Measurements from ENCODE around the gene CALN1.
"Not testable (repeated sequence)": the region's sequence is repeated elsewhere in the genome, so short reads cannot be mapped to it uniquely, and the experiment has no call there.

CALN1 gene

GRCh38 chr7:71777278-71777677 lies 634.9 kb downstream of the CALN1 start:
- no peak for DNase-seq

GRCh38 chr7:71776726-71777125 lies 635.4 kb downstream of the CALN1 start:
- no peak for DNase-seq

DNA sequence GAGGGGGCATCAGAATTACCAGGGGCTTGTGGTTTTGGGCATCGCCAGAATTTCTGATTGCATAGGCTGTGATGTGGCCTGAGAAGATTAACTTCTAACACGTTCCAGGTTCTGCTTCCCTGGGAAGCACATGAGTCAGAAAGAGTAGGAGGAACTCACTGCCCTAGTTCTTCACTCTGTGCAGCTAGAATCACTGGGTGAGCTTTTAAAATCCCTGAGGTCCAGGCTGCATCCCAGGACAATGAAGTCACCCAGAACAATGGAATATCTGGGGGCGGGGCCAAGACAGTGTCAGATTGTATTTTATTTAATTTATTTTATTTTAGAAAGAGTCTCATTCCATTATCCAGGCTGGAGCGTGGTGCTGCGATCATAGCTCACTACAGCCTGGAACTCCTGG lies 636.5 kb downstream of the CALN1 start:
- DNase-seq, result no peak

GRCh38 chr7:71772779-71773178 lies 639.4 kb downstream of the CALN1 start:
- no peak for DNase-seq

- DNase-seq, result no peak
Measured at GRCh38 chr7:71770269-71770907, 641.8 kb downstream of the CALN1 start.

- no peak for DNase-seq
Measured at GRCh38 chr7:71769326-71769725, 642.8 kb downstream of the CALN1 start.

DNA sequence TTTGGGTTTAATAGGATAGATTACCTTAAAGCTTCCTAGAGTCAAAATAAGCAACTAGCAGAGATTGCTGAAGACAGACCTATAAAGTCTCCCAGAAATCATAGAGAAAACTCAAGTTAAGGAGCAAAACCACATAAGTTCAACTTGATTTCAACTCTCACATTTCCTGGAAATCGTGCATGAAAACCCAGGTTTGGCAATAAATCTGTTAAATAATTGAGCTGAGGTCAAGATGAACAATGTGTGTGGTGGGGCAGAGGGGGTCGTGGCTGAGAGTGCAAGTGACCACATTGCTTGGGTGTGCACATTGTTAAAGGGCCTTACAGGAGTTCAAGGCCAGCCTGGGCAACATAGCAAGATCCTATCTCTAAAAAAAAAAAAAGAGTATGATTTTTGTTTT lies 643.7 kb downstream of the CALN1 start:
- no peak for DNase-seq

DNA sequence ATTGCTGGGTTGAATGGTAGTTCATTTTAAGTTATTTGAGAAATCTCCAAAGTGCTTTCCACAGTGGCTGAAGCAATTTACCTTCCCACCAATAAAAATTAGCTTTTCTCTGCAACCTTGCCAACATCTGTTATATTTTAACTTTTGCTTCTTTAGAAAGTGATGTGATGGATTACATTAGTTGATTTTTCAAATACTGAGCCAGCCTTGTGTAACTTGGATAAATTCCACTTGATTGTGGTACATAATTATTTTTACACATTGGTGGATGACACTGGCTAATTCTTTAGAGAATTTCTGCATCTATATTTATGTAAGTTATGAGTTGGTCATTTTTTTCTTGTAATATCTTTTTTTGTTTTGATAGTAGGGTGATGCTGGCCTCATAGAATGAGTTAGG lies 646.1 kb downstream of the CALN1 start:
- DNase-seq, result no peak

DNA sequence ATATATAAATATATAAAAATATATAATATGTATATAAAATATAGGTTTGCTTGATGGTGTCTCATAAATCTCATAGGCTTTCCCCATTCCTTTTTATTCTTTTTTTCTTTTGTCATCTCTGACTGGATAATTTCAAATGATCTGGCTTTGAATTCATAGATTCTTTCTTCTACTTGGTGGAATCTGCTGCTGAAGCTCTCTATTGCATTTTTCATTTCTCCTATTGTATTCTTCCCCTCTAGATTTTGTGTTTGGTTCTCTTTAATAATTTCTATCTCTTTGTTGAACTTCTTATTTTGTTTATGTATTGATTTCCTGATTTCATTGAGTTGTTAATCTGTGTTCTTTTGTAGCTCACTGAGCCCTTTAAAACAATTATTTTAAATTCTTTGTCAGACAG lies 650.8 kb downstream of the CALN1 start:
- no peak for DNase-seq

DNA sequence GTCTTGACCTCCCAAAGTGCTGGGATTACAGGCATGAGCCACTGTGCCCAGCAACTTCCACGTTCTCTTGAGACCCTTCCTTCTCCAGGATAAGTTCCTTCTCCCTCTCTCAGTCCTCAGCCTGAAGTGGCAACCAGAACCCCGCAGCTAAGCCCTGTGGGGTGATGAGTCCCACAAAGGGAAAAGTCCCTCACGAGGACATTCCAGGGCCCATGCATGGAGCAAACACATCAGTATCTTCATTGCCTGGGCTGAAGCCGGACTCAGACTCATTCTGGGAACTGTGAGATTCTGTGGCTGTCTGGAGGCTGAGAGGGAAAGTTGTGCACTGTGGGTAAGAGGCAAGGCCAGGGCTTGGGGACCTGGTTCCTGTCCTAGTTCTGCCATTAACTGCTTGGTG lies 657.3 kb downstream of the CALN1 start:
- no peak for DNase-seq

DNA sequence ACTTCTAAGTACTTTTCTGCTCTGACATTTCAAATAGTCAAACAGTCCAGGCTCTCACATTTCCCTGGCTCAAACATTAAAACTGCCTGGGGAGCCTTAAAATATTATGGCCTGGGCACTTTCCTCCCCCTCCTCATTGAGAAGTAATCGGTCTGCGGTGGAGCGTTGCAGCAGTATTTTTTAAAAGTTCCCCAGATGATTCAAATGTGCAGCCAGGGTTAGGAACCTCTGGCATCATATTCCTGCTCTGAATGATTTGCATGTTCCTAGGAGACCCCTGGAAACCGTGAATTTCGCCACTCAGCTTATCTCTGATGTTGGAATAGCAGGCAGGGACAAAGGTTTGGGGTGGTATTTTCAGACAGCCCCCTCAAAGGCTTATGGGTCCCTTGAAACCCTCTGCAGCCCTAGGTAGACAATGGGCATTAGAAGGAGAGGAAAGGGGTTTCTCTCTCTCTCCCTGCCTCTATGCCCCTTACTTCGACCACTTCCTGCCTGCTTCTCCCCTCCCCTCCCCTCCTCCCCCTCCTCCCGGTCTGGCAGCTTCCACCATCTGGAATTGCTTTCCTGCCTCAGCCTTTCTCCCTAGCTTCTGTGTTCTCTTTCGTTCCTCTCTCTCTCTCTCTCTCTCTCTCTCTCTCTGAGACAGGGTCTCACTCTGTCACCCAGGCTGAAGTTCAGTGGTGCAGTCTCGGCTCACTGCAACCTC lies 658.0 kb downstream of the CALN1 start:
- DNase-seq, result no peak

- no peak for DNase-seq
Measured at GRCh38 chr7:71753236-71753635, 658.9 kb downstream of the CALN1 start.

- DNase-seq, result peak in 1 of 2 donors; percentile 3
Measured at GRCh38 chr7:71752171-71752935, 659.8 kb downstream of the CALN1 start.

- DNase-seq, result no peak
Measured at GRCh38 chr7:71750290-71750689, 661.8 kb downstream of the CALN1 start.

DNA sequence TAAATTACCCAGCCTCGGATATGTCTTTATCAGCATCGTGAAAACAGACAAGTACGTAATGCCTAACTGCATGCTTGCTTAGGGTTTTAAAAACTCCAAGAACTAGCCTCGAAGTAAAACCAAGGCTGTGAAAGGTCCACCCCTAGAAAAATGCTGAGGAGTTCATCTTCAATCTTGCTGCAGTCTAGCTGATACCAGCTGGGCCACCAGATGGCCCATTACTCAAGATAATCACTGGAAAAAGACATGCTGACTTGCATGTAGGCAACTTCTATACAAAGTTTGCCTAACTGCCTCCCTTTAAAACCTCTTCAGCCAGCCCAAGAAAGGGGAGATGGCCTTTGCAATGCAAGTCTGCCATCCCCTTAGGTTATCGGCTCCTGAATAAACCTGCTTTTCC lies 666.1 kb downstream of the CALN1 start:
- DNase-seq, result no peak

DNA sequence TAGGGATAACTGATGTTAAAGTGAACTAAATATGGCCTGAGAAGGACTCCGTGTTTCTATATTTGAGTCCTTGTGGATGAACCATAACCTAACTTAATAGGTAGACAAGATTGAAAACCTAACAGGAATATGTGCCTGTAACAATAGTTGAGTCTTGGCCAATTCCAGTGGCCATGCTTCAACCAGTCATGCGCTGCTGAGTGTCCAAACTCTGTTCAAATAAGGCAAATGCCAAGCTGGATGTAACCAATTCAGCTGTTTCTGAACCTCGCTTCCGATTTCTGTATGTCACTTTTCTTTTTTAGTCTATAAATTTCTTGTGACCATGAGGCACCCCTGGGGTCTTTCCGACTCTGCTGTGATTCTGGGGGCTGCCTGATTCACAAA lies 672.0 kb downstream of the CALN1 start:
- DNase-seq, result no peak

DNA sequence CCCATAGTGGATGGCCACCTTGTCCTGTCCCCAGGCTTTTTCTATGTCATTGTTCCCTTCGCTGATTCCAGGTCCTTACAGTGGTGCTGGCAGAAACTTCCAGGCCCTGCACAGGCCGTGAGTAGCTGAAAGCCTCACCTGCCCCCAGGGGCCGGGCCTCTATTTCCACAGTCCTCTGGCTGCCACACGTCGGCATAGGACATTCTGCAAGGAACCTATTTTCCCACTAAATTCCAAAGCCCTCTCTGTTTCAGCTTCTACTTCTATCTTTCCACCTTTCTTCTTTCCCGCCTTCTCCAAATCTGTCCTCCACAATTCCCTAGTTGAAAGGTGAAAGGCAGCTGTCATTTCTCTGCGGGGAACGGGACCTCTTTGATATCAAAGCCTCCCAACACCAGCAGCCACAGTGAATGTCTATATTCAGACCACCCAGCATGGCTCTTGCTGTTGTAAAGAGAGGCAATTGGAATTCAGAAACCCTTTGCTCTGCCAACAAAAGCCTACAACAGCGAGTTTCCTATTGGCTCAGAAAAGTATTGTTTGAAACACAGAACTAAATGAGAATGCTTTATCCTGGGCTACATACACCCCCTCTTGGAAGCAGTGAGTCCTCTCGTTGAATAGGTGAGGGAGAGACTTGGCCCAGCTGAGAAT lies 672.5 kb downstream of the CALN1 start:
- DNase-seq, result no peak

DNA sequence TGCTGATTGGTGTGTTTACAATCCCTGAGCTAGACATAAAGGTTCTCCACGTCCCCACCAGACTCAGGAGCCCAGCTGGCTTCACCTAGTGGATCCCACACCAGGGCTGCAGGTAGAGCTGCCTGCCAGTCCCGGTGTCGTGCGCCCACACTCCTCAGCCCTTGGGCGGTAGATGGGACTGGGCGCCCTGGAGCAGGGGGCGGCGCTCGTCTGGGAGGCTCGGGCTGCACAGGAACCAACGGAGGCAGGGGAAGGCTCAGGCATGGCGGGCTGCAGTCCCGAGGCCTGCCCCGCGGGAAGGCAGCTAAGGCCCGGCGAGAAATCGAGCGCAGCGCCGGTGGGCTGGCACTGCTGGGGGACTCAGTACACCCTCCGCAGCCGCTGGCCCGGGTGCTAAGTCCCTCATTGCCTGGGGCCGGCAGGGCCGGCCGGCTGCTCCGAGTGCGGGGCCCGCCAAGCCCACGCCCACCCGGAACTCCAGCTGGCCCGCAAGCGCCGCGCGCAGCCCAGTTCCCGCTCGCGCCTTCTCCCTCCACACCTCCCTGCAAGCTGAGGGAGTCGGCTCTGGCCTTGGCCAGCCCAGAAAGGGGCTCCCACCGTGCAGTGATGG lies 674.1 kb downstream of the CALN1 start:
- DNase-seq, result not testable (repeated sequence)

GRCh38 chr7:71735961-71736556 lies 676.1 kb downstream of the CALN1 start:
- DNase-seq, result peak in 1 of 2 donors; percentile 18

DNA sequence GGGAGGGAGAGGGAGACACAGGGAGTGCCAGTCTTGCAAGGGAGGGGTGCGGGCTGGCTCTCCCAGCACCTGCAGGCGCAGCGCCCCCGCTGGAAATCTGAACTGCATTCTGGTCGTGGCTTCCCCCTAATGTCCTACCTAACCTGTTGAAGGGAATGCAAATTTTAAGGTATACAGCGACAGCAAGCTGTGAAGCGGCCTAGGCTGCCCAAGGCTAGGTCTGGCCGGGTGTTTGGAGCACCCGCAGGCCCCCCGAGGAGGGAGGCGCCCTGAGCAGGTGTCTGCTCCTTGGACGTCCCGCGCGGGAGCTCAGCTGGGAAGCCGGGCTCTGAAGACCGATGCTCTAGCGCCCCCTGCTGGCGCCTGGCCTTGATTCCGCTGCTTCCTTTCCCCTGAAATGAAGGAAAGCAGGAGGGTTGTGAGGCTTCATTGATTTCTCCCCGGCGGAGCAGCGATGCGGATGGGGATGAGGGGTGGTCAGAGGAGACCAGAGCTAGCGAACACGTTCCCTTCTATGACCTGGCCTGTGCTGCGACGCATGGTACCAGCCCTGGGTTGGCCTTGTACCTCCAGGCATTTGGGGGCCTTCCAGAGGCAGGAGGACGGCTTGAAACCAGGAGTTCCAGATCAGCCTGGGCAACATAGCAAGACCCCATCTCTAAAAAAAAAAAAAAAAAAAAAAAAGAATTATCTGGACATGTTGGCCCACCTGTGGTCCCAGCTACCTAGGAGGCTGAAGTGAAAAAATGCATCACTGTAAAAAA lies 678.8 kb downstream of the CALN1 start:
- DNase-seq, result peak; percentile 42 to 44

DNA sequence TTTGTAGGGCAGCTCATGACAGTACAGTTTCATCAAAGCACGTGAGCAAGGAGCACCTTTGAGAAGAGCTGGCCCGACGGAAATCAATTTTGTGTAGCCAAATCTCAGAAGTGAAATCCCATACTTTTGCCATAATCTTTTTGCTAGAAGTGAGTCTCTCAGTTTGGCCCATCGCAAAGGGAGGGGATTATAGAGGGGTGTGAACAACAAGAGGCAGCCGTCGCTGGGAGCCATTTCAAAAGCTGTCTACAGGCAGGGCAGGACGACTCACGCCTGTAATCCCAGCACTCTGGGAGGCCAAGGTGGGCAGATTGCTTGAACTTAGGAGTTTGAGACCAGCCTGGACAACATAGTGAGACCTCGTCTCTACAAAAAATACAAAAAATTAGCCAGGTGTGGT lies 680.4 kb downstream of the CALN1 start:
- DNase-seq, result no peak

Measured in activated CD4-positive, alpha-beta T cell treated with anti-CD3 and anti-CD28 coated beads for 4 hours (primary cell).